ENCODE data around the gene RNF152. TPM values are rescaled to one million over a fixed set of nuclear protein-coding genes. Genes with fewer than 3 reads are reported as not detected.

Gene RNF152
- total RNA-seq, 1 experiment from 2014 or later, result 1.7 TPM

GRCh38 chr18:61844726-61845125 lies 48.1 kb downstream of the RNF152 start:
- Mint-ChIP-seq H3K27me3 (ENCODE audit: insufficient read depth, unreplicated experiment) (no peaks in the 10 kb centered on the region), H3K27ac (ENCODE audit: low read depth, unreplicated experiment) (no peak overlapping the region), H3K36me3 (ENCODE audit: insufficient read depth, unreplicated experiment) (no peaks in the 10 kb centered on the region), H3K9me3 (ENCODE audit: unreplicated experiment) (no peaks in the 10 kb centered on the region), H3K4me1 (ENCODE audit: insufficient read depth, unreplicated experiment) (no peaks in the 10 kb centered on the region), H3K4me3 (ENCODE audit: unreplicated experiment) (no peak overlapping the region)
- BruUV-seq (replicated peaks), result no TSS peak
- ChIA-PET POLR2A (interaction anchor here (1.1 kb wide), 1 partner anchor 179 kb away, joined by 4 read pairs; no protein-coding TSS in a partner anchor), CTCF (no interaction called here)
- TF ChIP-seq CTCF (IDR thresholded peaks at IDR 0.05; ENCODE audit: unreplicated experiment), result no peak
- no peak for DNase-seq (ENCODE audit: unreplicated experiment)
- intact Hi-C loops (cut with micrococcal nuclease), result no loop called here

GRCh38 chr18:61842146-61842545 lies 50.7 kb downstream of the RNF152 start:
- TF ChIP-seq CTCF (IDR thresholded peaks at IDR 0.05; ENCODE audit: unreplicated experiment), result no peak
- no peaks in the 10 kb centered on the region for H3K9me3 Mint-ChIP-seq (ENCODE audit: unreplicated experiment)
- intact Hi-C loops (cut with micrococcal nuclease), result no loop called here
- H3K27me3 Mint-ChIP-seq (ENCODE audit: insufficient read depth, unreplicated experiment), result no peaks in the 10 kb centered on the region
- no peak for DNase-seq (ENCODE audit: unreplicated experiment)
- BruUV-seq (replicated peaks), result no TSS peak
- CTCF ChIA-PET, result no interaction called here
- POLR2A ChIA-PET, result interaction anchor here (1.7 kb wide), 1 partner anchor 8 kb away, joined by 6 read pairs; no protein-coding TSS in a partner anchor
- no peak overlapping the region for H3K4me3 Mint-ChIP-seq (ENCODE audit: unreplicated experiment)
- no peaks in the 10 kb centered on the region for H3K36me3 Mint-ChIP-seq (ENCODE audit: insufficient read depth, unreplicated experiment)
- H3K27ac Mint-ChIP-seq (ENCODE audit: low read depth, unreplicated experiment), result no peak overlapping the region
- H3K4me1 Mint-ChIP-seq (ENCODE audit: insufficient read depth, unreplicated experiment), result no peaks in the 10 kb centered on the region

- Mint-ChIP-seq H3K27ac (ENCODE audit: low read depth, unreplicated experiment) (no peak overlapping the region), H3K27me3 (ENCODE audit: insufficient read depth, unreplicated experiment) (no peaks in the 10 kb centered on the region), H3K36me3 (ENCODE audit: insufficient read depth, unreplicated experiment) (no peaks in the 10 kb centered on the region), H3K9me3 (ENCODE audit: unreplicated experiment) (no peaks in the 10 kb centered on the region), H3K4me3 (ENCODE audit: unreplicated experiment) (no peak overlapping the region), H3K4me1 (ENCODE audit: insufficient read depth, unreplicated experiment) (no peaks in the 10 kb centered on the region)
- ChIA-PET CTCF (no interaction called here), POLR2A (interaction anchor here (1.7 kb wide), 1 partner anchor 9 kb away, joined by 6 read pairs; no protein-coding TSS in a partner anchor)
- intact Hi-C loops (cut with micrococcal nuclease), result no loop called here
- BruUV-seq (replicated peaks), result no TSS peak
- DNase-seq (ENCODE audit: unreplicated experiment), result no peak
- no peak for TF ChIP-seq CTCF (IDR thresholded peaks at IDR 0.05; ENCODE audit: unreplicated experiment)
These were observed 51.1 kb downstream of the RNF152 start for GRCh38 chr18:61841706-61842105.

GRCh38 chr18:61840324-61840723 lies 52.5 kb downstream of the RNF152 start:
- Mint-ChIP-seq H3K4me1 (ENCODE audit: insufficient read depth, unreplicated experiment) (no peaks in the 10 kb centered on the region), H3K9me3 (ENCODE audit: unreplicated experiment) (no peaks in the 10 kb centered on the region)
- BruUV-seq (replicated peaks), result no TSS peak

More at GRCh38 chr18:61840324-61840723, 52.5 kb downstream of the RNF152 start:
- Mint-ChIP-seq H3K4me3 (ENCODE audit: unreplicated experiment) (no peak overlapping the region), H3K36me3 (ENCODE audit: insufficient read depth, unreplicated experiment) (no peaks in the 10 kb centered on the region), H3K27me3 (ENCODE audit: insufficient read depth, unreplicated experiment) (no peaks in the 10 kb centered on the region), H3K27ac (ENCODE audit: low read depth, unreplicated experiment) (no peak overlapping the region)
- no peak for DNase-seq (ENCODE audit: unreplicated experiment)
- ChIA-PET POLR2A (interaction anchor here (0.8 kb wide), 1 partner anchor 14 kb away, joined by 3 read pairs; no protein-coding TSS in a partner anchor), CTCF (interaction anchor here (0.5 to 0.9 kb wide), 2 partner anchors 35 to 149 kb away, joined by 3 read pairs; no protein-coding TSS in a partner anchor)
- TF ChIP-seq CTCF (IDR thresholded peaks at IDR 0.05; ENCODE audit: unreplicated experiment), result no peak
- intact Hi-C loops (cut with micrococcal nuclease), result no loop called here
